ENCODE measurements around the gene CRIM1.

CRIM1 gene

GRCh38 chr2:36486521-36487044 is 131.0 kb downstream of the CRIM1 start:
- TF ChIP-seq POLR2AphosphoS5 (IDR thresholded peaks at IDR 0.05; ENCODE audit: low read depth, low read length) (no peak), TAF1 (IDR thresholded peaks at IDR 0.05; ENCODE audit: borderline replicate concordance, insufficient read depth, low read length) (no peak)

DNA sequence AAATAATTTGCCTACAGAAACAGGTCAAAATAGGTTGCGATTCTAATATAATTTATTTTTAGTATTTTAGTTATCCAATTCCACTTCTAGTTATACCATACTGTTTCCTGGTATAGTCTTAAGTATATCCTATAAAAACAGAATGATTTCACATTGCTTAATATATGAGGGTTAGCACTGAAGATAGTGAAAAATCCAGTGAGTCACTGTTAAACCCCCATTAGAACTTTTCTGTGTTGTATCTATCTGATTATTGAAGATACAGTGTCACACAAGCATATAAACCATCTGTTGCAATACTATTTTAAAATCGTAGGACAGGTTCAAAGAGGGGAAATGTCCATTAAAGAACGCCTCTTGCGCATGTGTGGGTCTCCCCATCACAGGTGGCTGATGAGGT is 132.4 kb downstream of the CRIM1 start:
- TF ChIP-seq TAF1 (IDR thresholded peaks at IDR 0.05; ENCODE audit: borderline replicate concordance, insufficient read depth, low read length) (no peak), POLR2AphosphoS5 (IDR thresholded peaks at IDR 0.05; ENCODE audit: low read depth, low read length) (no peak), SIN3A (IDR thresholded peaks at IDR 0.05; ENCODE audit: borderline replicate concordance, insufficient read depth, low read length) (no peak), REST (IDR thresholded peaks at IDR 0.05; ENCODE audit: insufficient read depth in 1 of 2, low read depth in 2 of 2, low read length in 2 of 2) (no peak), FOXP2 (optimal IDR thresholded peaks at IDR 0.05; ENCODE audit: borderline replicate concordance, extremely low read depth, extremely low read length, insufficient read depth) (no peak)

DNA sequence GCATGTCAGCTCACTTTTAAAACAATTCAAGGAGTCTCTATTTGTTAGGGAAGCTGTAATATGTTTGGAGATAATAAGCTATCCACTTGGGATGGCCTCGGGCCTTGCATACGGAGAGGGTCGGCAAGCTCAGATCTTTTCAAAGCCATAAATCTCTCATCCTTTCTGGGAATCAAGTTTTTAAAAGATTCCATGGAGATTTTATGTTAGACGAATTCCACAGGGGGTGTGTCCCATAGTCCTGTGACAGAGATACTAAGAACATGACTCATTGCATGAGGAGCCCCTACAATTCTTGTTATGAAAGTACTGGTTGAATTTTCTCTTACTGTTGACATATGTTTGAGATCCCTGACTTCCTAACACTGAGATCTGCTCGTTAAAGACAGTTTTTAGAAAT is 133.7 kb downstream of the CRIM1 start:
- TF ChIP-seq POLR2AphosphoS5 (IDR thresholded peaks at IDR 0.05; ENCODE audit: low read depth, low read length): no peak
- TF ChIP-seq FOXP2 (optimal IDR thresholded peaks at IDR 0.05; ENCODE audit: borderline replicate concordance, extremely low read depth, extremely low read length, insufficient read depth): no peak
- no peak for TF ChIP-seq SIN3A (IDR thresholded peaks at IDR 0.05; ENCODE audit: borderline replicate concordance, insufficient read depth, low read length)
- TF ChIP-seq REST (IDR thresholded peaks at IDR 0.05; ENCODE audit: insufficient read depth in 1 of 2, low read depth in 2 of 2, low read length in 2 of 2): no peak
- no peak for TF ChIP-seq TAF1 (IDR thresholded peaks at IDR 0.05; ENCODE audit: borderline replicate concordance, insufficient read depth, low read length)

- TF ChIP-seq FOXP2 (optimal IDR thresholded peaks at IDR 0.05; ENCODE audit: borderline replicate concordance, extremely low read depth, extremely low read length, insufficient read depth) (no peak), POLR2AphosphoS5 (IDR thresholded peaks at IDR 0.05; ENCODE audit: low read depth, low read length) (no peak), TAF1 (IDR thresholded peaks at IDR 0.05; ENCODE audit: borderline replicate concordance, insufficient read depth, low read length) (no peak), REST (IDR thresholded peaks at IDR 0.05; ENCODE audit: insufficient read depth in 1 of 2, low read depth in 2 of 2, low read length in 2 of 2) (no peak), SIN3A (IDR thresholded peaks at IDR 0.05; ENCODE audit: borderline replicate concordance, insufficient read depth, low read length) (no peak)
These were observed 135.2 kb downstream of the CRIM1 start for GRCh38 chr2:36490749-36491148.

- TF ChIP-seq REST (IDR thresholded peaks at IDR 0.05; ENCODE audit: insufficient read depth in 1 of 2, low read depth in 2 of 2, low read length in 2 of 2) (no peak), FOXP2 (optimal IDR thresholded peaks at IDR 0.05; ENCODE audit: borderline replicate concordance, extremely low read depth, extremely low read length, insufficient read depth) (no peak), POLR2AphosphoS5 (IDR thresholded peaks at IDR 0.05; ENCODE audit: low read depth, low read length) (no peak), SIN3A (IDR thresholded peaks at IDR 0.05; ENCODE audit: borderline replicate concordance, insufficient read depth, low read length) (no peak), TAF1 (IDR thresholded peaks at IDR 0.05; ENCODE audit: borderline replicate concordance, insufficient read depth, low read length) (no peak)
These were observed 136.8 kb downstream of the CRIM1 start for GRCh38 chr2:36492216-36492945.
